LNCAP (cell line): ENCODE results near the gene CHMP4B.

Experiments used
- TF ChIP-seq, protein P1 (sequence below): fragments of 450-650 bp; IDR thresholded peaks from 2 replicates; pipeline ENCODE4 v1.5.1; 2017; ENCODE audit warnings: mild to moderate bottlenecking

Gene CHMP4B

DNA sequence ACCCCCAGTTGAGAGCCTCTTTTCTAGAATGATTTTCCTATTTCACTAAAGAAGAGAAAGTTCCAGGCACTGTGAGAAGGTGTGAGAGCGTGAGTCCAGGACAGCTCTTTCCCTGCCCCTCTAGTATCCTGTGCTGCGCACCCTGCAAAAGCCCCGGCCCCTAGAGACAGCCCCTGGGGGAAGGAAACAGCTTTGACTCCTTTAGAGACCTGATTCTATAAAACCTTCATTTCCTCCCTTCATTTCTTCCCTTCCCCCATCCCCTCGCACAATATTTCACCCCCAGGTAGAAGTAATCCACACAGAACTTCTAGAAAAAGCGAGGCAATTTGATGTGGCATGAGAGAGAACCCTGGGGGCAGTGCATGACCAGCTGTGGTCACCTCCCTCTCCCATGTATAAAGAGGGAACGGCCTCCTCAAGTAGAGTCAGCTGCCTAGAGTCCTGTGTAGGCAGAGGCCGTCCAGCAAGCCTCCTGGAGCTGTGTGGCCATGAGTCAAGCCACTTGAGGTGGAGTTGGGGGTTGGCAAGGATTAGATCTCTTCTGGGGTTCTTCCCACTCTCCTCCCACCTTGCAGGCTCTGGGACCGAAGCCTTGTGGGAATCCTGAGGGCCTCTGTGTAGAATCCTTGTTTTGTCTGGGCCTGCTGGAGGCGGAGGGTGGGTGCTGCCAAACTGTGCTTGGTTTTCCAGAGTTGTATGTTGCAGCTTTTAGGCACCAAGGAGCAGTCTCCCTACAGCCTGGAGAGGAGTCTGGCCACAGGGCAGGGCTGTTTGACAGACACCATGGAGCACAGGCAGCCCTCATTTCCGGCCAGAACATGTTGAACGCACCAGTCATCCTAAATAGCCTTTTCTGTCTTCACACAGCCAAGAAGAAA, 41.7 kb downstream of the CHMP4B start:
- TF ChIP-seq, protein P1, sequence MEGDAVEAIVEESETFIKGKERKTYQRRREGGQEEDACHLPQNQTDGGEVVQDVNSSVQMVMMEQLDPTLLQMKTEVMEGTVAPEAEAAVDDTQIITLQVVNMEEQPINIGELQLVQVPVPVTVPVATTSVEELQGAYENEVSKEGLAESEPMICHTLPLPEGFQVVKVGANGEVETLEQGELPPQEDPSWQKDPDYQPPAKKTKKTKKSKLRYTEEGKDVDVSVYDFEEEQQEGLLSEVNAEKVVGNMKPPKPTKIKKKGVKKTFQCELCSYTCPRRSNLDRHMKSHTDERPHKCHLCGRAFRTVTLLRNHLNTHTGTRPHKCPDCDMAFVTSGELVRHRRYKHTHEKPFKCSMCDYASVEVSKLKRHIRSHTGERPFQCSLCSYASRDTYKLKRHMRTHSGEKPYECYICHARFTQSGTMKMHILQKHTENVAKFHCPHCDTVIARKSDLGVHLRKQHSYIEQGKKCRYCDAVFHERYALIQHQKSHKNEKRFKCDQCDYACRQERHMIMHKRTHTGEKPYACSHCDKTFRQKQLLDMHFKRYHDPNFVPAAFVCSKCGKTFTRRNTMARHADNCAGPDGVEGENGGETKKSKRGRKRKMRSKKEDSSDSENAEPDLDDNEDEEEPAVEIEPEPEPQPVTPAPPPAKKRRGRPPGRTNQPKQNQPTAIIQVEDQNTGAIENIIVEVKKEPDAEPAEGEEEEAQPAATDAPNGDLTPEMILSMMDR, result no peak

DNA sequence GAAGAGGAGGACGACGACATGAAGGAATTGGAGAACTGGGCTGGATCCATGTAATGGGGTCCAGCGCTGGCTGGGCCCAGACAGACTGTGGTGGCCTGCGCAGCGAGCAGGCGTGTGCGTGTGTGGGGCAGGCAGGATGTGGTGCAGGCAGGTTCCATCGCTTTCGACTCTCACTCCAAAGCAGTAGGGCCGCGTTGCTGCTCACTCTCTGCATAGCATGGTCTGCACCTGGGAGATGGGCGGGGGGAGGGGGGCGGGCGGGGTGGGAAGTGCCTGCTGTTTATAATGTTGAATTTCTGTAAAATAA, 42.3 kb downstream of the CHMP4B start:
- TF ChIP-seq, protein P1, result no peak

DNA sequence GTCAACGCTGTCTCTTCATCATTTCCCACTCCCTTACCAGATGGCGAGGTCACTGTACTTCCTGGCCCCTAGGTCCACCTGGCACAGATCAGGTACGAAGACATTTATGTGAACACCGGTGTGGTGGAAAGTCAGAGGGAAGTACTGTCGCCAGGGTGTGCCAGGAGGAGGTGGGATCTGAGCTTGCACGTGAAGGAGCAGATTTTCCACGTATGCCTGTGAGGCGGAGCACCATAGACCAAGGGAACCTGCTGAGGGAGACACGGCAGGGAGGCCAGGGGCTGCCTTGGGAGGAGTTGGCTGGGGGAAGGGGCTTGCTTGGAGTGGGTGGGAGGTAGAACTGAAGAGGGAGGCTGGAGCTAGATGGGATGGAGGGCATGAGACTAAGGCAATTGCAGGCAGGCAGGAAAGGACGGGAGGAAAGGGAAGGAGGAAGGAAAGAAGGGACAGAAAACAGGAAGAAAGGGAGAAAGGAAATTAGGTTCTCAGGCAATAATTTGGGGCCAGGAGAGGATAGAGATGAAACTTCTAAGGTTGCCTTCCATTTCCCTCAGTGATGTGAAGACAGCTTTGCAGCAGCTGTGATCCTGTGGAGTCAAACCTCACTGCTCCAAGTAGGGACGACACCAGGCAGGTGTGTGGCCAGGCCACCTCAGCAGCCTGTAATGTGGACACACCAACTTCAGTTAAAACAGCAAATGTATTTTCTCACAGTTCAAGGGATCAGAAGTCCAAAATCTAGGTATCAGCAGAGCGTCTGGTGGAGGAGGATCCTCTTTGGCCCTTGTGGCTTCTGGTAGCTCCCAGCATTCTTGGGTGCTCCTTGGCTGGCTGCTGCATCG, 46.8 kb downstream of the CHMP4B start:
- TF ChIP-seq, protein P1, result no peak

DNA sequence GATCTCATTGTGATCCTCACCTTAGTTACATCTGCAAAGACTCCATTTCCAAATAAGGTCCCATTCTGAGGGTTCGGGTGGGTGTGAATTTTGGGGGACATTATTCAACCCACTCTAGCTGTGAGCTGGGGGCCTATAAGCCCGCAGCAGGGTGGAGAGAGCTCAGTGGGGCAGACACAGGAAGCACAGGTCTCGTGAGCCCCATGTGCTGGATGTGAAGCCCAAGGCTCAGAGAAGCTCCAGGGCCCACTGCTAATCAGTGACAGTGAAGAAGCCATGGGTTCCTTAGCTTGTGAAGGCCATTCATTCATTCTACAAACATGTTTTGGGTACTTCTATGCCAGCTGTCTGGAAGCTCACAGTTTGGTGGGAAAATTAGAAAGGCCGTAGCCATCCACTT, 47.5 kb downstream of the CHMP4B start:
- TF ChIP-seq, protein P1, result no peak

DNA sequence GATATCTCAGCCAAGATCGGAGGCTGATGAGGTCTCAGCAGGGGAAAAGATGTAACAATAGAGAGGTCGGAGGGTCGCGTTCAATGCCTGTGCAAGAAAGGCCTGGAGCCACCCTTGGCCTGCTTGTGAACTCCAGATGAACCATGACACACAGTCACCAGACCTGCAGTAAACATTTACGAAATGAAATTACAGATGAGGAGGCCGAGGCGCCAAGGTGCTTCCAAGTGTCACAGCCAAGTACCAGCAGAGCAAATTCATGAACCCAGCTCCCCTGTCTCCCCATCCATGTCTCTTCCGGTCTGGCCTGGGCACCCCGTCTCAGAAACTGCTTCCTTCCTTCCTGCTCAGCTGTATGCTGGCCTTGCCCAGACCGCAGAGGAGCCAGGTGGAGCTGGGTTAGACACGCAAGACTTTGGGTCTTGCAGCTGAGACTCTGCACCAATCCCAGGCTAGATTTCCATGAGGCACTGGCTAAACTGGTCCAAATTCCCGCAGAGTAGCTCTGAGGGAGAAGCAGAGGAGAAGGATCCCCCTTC, 48.1 kb downstream of the CHMP4B start:
- TF ChIP-seq, protein P1, result no peak

DNA sequence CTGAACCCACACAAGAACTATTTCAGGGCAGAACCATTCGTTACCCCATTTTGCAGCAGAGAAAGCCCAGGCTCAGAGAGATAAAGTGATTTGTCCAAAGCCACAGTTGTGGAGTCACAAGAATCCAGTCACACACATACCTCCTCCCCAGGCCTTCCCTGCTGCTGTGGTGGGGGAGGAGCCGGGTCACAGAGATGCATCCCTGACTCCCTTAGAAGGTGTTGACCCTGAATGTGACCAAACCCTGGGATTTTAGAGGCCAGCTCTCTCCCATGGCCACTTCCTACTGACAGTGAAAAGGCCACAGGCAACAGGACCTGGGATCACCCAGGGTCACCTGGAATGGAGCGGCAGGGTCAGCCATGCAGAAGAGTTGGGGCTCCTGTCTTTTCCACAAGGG, 48.6 kb downstream of the CHMP4B start:
- TF ChIP-seq, protein P1, result no peak

DNA sequence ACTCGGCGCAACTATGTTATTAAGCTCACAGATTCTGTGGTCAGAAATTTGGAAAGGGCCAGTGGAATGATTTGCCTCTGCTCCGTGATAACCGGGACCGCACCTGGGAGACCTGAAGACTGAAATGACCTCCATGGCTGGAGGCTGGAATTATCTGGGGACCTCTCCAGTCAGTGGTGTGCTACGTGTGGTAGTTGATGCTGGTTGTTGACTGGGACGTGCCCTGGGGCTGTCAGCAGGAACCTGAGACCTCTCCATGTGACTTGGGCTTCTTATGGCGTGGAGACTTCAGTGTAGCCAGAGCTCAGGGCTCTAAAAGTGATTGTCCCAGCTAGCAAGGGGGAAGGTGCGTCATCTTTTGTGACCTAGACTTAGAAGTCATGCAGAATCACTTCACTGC, 50.3 kb downstream of the CHMP4B start:
- TF ChIP-seq, protein P1, result no peak
